Lower leg skin (tissue), 3 donors: ENCODE data around the gene PTPRZ1.

Source experiments
- CTCF ChIP-seq, 3 donors: fragments of 450-650 bp; IDR thresholded peaks; one replicate each; pipeline ENCODE4 v1.5.1; 2016; ENCODE audit warnings: antibody characterized with exemption in 3 of 3, mild to moderate bottlenecking in 3 of 3, moderate library complexity in 2 of 3
- POLR2A ChIP-seq, 2 donors: fragments of 450-650 bp; IDR thresholded peaks; one replicate each; pipeline ENCODE4 v1.6.1; 2016 to 2017; ENCODE audit warnings: antibody characterized with exemption in 2 of 2, mild to moderate bottlenecking in 1 of 2, moderate library complexity in 1 of 2

DNA sequence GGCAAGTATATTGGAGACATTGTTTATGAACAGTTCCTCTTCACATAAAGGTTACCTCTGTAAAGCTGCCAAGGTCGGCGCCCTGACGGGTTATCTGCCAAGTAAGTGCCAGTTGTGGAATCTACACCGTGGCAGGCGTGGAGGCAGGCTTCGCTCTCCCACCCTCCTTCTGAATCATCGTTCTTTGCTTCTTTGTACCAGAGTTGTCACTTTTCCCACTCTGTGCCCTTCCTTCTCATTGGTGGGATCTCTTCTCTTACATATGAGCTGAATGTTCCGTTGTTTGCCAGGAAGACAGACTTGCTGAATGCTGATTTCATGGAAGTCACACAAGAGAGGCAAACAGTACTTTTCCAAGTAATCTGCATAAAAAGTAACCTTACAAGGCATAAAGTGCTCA, 40.6 kb upstream of the PTPRZ1 start:
- TF ChIP-seq CTCF (IDR thresholded peaks at IDR 0.05) (no peak), POLR2A (IDR thresholded peaks at IDR 0.05) (no peak)
